Ovary (tissue), 9 donors: ENCODE results near the gene BRPF3. TPM values are rescaled to one million over a fixed set of nuclear protein-coding genes. Genes with fewer than 3 reads are reported as not detected.

ENCODE experiments used
- DNase-seq, 5 donors: peaks; one replicate each; pipeline ENCODE4 v3.0.0-alpha.2; 2019 to 2020
- H3K27ac ChIP-seq, 2 donors: fragments of 200-600 bp; one replicate each; pipeline versions ENCODE4 v1.5.1 to v1.8.0; 2019 to 2022
- H3K27me3 ChIP-seq: fragments of 200-600 bp; one replicate; pipeline ENCODE4 v1.8.0; 2022
- H3K36me3 ChIP-seq: fragments of 200-600 bp; sonication (generic); one replicate; pipeline ENCODE4 v1.5.1; 2019
- H3K4me1 ChIP-seq: one replicate; pipeline ENCODE4 v1.8.1; 2013; ENCODE audit warnings: mild to moderate bottlenecking, moderate library complexity; ENCODE audit not compliant: insufficient read depth
- H3K4me3 ChIP-seq: fragments of 200-600 bp; sonication (generic); one replicate; pipeline ENCODE4 v1.5.1; 2017
- H3K9me3 ChIP-seq, 2 donors: fragments of 200-600 bp in 1 of 2; sonication (generic) in 1 of 2; one replicate each; pipeline versions ENCODE4 v1.5.1 to v1.8.1; 2013 to 2019; ENCODE audit warnings: mild to moderate bottlenecking in 1 of 2, moderate library complexity in 1 of 2
- EP300 ChIP-seq: sonication (generic); formaldehyde crosslinking; IDR thresholded peaks from one replicate; pipeline ENCODE4 v1.6.1; 2017; ENCODE audit warnings: antibody characterized with exemption
- POLR2A ChIP-seq: fragments of 450-650 bp; IDR thresholded peaks from one replicate; pipeline ENCODE4 v1.6.1; 2017; ENCODE audit warnings: antibody characterized with exemption, mild to moderate bottlenecking, moderate library complexity
- WGBS, 3 donors: extraction: QIAGEN DNeasy Blood & Tissue Kit in 1 of 3; methylation state at CpG; one replicate each; pipeline versions ENCODE4 v1.1.5 to v1.1.7; 2013 to 2017; 5-methylcytosine and 5-hydroxymethylcytosine counted together
- intact Hi-C, 4 donors: fragments of 100-400 bp; cut with DNase I; formaldehyde crosslinking; loops; one replicate each; pipeline versions ENCODE4 v1.11.0 to v1.15.1; 2022 to 2023
- polyA plus RNA-seq, 2 donors: library from polyadenylated mRNA; stranded (reverse); fragments of 200-250 nt in 1 of 2; fragments of 350-450 nt in 1 of 2; fragmentation: Illumina TruSeq in 1 of 2; extraction: RNeasy Lipid Tissue Mini Kit (QIAGEN cat#74804) in 1 of 2; gene quantifications; one replicate each; pipeline ENCODE4 v1.2.3, GENCODE V29; 2013 to 2014
- total RNA-seq, 7 donors: library from RNA; depleted of rRNA in 2 of 7; stranded (reverse); fragments of >200 nt in 2 of 7; fragmentation: NEBNext Ultra II Directional in 3 of 7; extraction: Animal tissue kit (Norgen Biotek cat#: 25700) in 3 of 7; gene quantifications; one replicate each; pipeline versions ENCODE4 v1.1.0 to v1.2.4, GENCODE V29; 2016 to 2023
- TF ChIP-seq, protein P1 (sequence below), 3 donors: fragments of 450-650 bp in 2 of 3; fragments of 200-600 bp in 1 of 3; IDR thresholded peaks; one replicate each; pipeline versions ENCODE4 v1.5.1 to v1.8.0; 2016 to 2022; ENCODE audit warnings: antibody characterized with exemption in 3 of 3, mild to moderate bottlenecking in 1 of 3
- donor health status: DM: no; HTN: no; CAD: no; lungs with moderate emphysema.
- donor health status: DM: no; HTN: no; CAD: no.
- donor health status: Bipolar disorder and iron deficiency.
- donor health status: DM: yes; HTN: yes; CAD: no.
- donor health status: DM: no; HTN: no; CAD: no.
- donor health status: DM: yes; HTN: yes; CAD: no.

The BRPF3 gene
- total and polyA plus RNA-seq, 9 donors: 15.7 to 34.5 (median 30.3) TPM

DNA sequence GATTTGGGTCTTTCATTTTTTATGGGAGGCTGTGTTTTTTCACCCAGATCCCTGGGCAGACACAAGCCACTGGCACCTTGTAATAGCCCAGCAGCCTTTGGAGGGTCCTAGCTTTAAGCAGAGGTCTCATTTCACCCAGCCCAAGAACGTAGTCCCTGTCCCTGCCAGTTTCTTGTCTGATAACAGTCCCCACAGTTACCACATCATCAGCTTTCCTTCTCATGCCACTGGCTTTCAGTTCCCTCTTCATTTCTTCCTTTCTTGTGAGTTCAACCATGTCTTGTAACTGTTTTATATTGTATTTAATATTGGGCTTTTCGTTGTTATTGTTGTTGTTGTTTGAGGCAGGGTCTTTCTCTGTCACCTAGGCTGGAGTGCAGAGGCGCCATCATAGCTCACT, 83.9 kb downstream of the BRPF3 start:
- intact Hi-C loops: no loop called here
- Histone ChIP-seq H3K27me3 (no peaks in the 10 kb centered on the region), H3K9me3 (no peaks in the 10 kb centered on the region), H3K27ac (no peak overlapping the region), H3K36me3 (no peaks in the 10 kb centered on the region), H3K4me1 (no peaks in the 10 kb centered on the region), H3K4me3 (no peak overlapping the region)
- DNase-seq: no peak
- WGBS, 3 donors: 73 to 78% (median 76%) methylated on average over 3 of the region's 3 CpGs
- TF ChIP-seq EP300: no peak
- TF ChIP-seq, protein P1, sequence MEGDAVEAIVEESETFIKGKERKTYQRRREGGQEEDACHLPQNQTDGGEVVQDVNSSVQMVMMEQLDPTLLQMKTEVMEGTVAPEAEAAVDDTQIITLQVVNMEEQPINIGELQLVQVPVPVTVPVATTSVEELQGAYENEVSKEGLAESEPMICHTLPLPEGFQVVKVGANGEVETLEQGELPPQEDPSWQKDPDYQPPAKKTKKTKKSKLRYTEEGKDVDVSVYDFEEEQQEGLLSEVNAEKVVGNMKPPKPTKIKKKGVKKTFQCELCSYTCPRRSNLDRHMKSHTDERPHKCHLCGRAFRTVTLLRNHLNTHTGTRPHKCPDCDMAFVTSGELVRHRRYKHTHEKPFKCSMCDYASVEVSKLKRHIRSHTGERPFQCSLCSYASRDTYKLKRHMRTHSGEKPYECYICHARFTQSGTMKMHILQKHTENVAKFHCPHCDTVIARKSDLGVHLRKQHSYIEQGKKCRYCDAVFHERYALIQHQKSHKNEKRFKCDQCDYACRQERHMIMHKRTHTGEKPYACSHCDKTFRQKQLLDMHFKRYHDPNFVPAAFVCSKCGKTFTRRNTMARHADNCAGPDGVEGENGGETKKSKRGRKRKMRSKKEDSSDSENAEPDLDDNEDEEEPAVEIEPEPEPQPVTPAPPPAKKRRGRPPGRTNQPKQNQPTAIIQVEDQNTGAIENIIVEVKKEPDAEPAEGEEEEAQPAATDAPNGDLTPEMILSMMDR (IDR thresholded peaks at IDR 0.05): no peak
- TF ChIP-seq POLR2A: no peak

DNA sequence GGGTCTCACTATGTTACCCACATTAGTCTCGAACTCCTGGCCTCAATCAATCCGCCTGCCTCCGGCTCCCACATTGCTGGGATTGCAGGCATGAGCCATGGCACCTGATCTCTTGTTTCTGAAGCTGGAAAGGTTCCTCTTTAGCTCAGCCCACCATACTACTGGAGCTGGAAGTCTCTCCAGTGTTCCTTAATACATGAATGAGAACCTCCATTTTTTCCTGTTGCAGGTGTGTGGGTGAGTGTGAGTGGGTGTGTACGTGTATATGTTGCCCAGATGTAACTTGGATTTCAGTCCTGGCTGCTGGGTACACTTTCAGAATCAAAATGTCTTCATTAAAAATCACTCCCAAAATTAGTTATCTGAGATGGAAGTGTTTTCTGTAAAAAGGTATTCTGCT, 84.4 kb downstream of the BRPF3 start:
- Histone ChIP-seq H3K4me3 (no peak overlapping the region), H3K4me1 (no peaks in the 10 kb centered on the region), H3K36me3 (no peaks in the 10 kb centered on the region), H3K27me3 (no peaks in the 10 kb centered on the region), H3K27ac (no peak overlapping the region), H3K9me3 (no peaks in the 10 kb centered on the region)
- intact Hi-C loops: no loop called here
- 85 to 89% (median 88%) methylated on average over 4 of the region's 4 CpGs for WGBS, 3 donors
- TF ChIP-seq EP300: no peak
- no peak for TF ChIP-seq POLR2A
- TF ChIP-seq, protein P1 (IDR thresholded peaks at IDR 0.05): no peak
- no peak for DNase-seq

Other genes starting within 250 kb of the BRPF3 start
- gene SLC26A8, start 172.1 kb upstream of the BRPF3 start, total RNA-seq: under 1 TPM in 3 of 7 donors, not detected in 4; 0.10 to 0.17 (median 0.12) TPM
- under 1 TPM; 0.07 to 0.10 TPM for gene SLC26A8, start 172.1 kb upstream of the BRPF3 start, polyA plus RNA-seq
- gene MAPK14, start 168.9 kb upstream of the BRPF3 start, total RNA-seq: 10 to 100 TPM; 28.1 to 58.8 (median 37.1) TPM
- 10 to 100 TPM; 18.6 to 54.4 TPM for gene MAPK14, start 168.9 kb upstream of the BRPF3 start, polyA plus RNA-seq
- gene MAPK13, start 66.2 kb upstream of the BRPF3 start, total RNA-seq: 10 to 100 TPM in 1 of 7 donors, 1 to 10 TPM in 6; 3.3 to 15.6 (median 6.2) TPM
- 1 to 10 TPM; 3.4 to 8.0 TPM for gene MAPK13, start 66.2 kb upstream of the BRPF3 start, polyA plus RNA-seq
- gene PNPLA1, start 73.3 kb downstream of the BRPF3 start, total RNA-seq: under 1 TPM in 2 of 7 donors, not detected in 5; 0.18 to 0.20 TPM
- gene PNPLA1, start 73.3 kb downstream of the BRPF3 start, polyA plus RNA-seq: under 1 TPM; 0.04 to 0.07 TPM
- 1 to 10 TPM in 1 of 7 donors, under 1 TPM in 3, not detected in 3; 0.05 to 1.4 (median 0.18) TPM for gene BNIP5, start 140.1 kb downstream of the BRPF3 start, total RNA-seq
- under 1 TPM in 1 of 2 donors, not detected in 1; 0.01 TPM for gene BNIP5, start 140.1 kb downstream of the BRPF3 start, polyA plus RNA-seq
- 1 to 10 TPM; 1.3 to 3.7 (median 2.1) TPM for gene ETV7, start 190.9 kb downstream of the BRPF3 start, total RNA-seq
- gene ETV7, start 190.9 kb downstream of the BRPF3 start, polyA plus RNA-seq: 1 to 10 TPM; 1.1 to 1.2 TPM
- not detected for gene PXT1, start 246.1 kb downstream of the BRPF3 start, total RNA-seq
- gene PXT1, start 246.1 kb downstream of the BRPF3 start, polyA plus RNA-seq: not detected
- 10 to 100 TPM; 33.3 to 73.7 (median 46.2) TPM for gene KCTD20, start 246.3 kb downstream of the BRPF3 start, total RNA-seq
- 10 to 100 TPM; 21.7 to 50.7 TPM for gene KCTD20, start 246.3 kb downstream of the BRPF3 start, polyA plus RNA-seq